GM12892 (cell line): ENCODE measurements around the gene LRRC18.

ENCODE experiments used
- POLR2A ChIP-seq: IDR thresholded peaks from 2 replicates; pipeline ENCODE4 v1.6.1; 2011; ENCODE audit warnings: low read depth, low read length, control low read depth
- POLR2AphosphoS5 ChIP-seq: IDR thresholded peaks from 2 replicates; pipeline ENCODE4 v1.6.1; 2011; ENCODE audit warnings: low read depth, low read length, control low read depth

DNA sequence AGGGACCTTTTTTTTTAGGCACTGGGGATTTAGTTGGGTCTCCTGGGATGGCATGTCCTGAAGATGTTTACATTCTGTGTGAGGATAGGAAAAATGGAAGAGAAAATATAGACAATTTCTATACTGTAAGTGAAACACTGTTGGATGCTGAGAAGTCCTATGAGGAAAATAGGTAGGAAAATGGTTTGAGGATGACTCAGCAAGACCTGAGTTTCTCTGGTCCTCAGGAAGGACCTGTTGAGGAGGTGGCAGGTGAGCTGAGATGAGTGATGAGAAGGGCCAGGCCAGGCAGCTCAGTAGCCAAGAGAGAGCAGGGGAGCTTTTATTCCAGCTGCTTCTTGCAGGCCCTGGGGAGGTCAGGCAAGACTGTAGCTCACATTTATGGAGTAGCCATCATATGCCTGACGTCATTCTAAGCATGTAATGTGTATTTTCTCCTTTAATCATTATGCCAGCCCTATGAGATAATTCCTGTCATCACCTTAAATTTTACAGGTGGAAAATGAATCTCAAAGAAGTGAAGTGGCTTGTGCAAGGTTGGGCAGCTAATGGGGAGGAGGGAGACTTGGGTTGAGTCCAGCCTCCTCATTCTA lies 19.1 kb upstream of the LRRC18 start:
- no peak for TF ChIP-seq POLR2AphosphoS5
- TF ChIP-seq POLR2A: no peak
